ENCODE data around the gene GNGT1.

Gene GNGT1

DNA sequence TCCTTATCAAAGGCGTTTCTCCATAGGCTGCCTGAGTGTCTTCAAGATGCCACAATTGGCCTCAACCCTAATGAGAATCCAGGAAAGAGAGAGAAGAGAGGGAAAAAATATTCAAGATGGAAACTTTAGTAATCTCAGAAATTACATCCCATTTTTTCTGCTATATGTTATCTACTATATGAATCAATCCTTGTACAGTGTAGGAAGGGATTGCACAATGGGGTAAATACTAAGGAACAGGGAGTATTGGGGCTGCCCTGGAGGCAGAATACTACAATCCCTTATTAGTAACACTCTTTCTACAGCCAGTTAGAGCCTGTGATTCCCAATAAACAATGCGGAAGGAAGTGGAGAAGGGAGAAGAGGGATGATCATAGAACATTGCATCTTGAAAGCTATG lies 43.7 kb upstream of the GNGT1 start:
- Histone ChIP-seq H3K9me3 (ENCODE audit: control insufficient read depth, low read length) (no peaks in the 10 kb centered on the region), H3K27ac (ENCODE audit: low read length, poor library complexity, severe bottlenecking) (no peak overlapping the region), H2BK15ac (ENCODE audit: low read depth, poor library complexity, severe bottlenecking) (no peak overlapping the region), H3K23ac (ENCODE audit: low read length in 2 of 2) (no peak overlapping the region), H3K4ac (ENCODE audit: low read depth in 1 of 2, low read length in 2 of 2) (no peak overlapping the region), H3K27me3 (ENCODE audit: control insufficient read depth in 1 of 2, insufficient read depth in 1 of 2, low read length in 2 of 2) (no peaks in the 10 kb centered on the region), H2AK5ac (ENCODE audit: low read length, severe bottlenecking) (no peak overlapping the region), H2BK120ac (ENCODE audit: low read depth, low read length) (no peak overlapping the region), H2BK12ac (ENCODE audit: low read length in 2 of 2) (no peak overlapping the region), H3K4me3 (ENCODE audit: insufficient read depth in 1 of 2, low read depth in 1 of 2, low read length in 2 of 2) (no peak overlapping the region), H3K4me2 (ENCODE audit: low read length, poor library complexity, severe bottlenecking) (no peak overlapping the region), H3K79me1 (replicated peaks; ENCODE audit: low read length, poor library complexity, severe bottlenecking) (no peaks in the 10 kb centered on the region), H3K9ac (ENCODE audit: low read length) (no peak overlapping the region), H3K14ac (ENCODE audit: low read length in 2 of 2) (no peak overlapping the region), H3K36me3 (ENCODE audit: control insufficient read depth in 1 of 2, insufficient read depth in 2 of 2, low read depth in 1 of 2, low read length in 2 of 2) (no peaks in the 10 kb centered on the region), H4K91ac (ENCODE audit: low read length) (no peak overlapping the region), H2BK5ac (ENCODE audit: low read depth, low read length, poor library complexity, severe bottlenecking) (no peak overlapping the region), H3K4me1 (ENCODE audit: control insufficient read depth, insufficient read depth, low read depth, low read length) (no peaks in the 10 kb centered on the region), H3K18ac (ENCODE audit: low read depth in 1 of 2, low read length in 2 of 2) (no peak overlapping the region), H2AFZ (ENCODE audit: low read depth, low read length) (no peak overlapping the region), H4K8ac (ENCODE audit: low read length) (no peak overlapping the region)
- 100% methylated on average over 2 of the region's 2 CpGs for WGBS
- no peak for DNase-seq

DNA sequence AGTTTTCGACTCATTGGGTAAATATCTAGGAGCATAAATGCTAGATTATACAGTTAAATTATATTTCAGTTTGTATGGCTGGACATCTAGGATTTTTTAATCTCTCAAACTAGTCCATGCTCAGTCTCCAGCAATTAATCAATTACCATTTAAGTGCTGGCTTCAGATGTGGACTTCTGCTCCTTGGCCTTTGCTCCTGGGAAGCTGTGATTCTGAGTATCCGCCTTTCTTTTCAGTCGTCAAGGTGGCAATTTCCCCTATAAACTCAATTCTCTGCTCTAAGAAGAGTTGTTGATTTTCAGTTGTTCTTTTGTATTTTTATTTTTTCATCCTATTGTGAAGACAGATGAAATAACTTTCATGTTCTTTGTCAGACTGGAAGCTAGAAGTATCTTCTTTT lies 39.5 kb upstream of the GNGT1 start:
- no peak overlapping the region for H4K91ac ChIP-seq (ENCODE audit: low read length)
- no peaks in the 10 kb centered on the region for H3K36me3 ChIP-seq (ENCODE audit: control insufficient read depth in 1 of 2, insufficient read depth in 2 of 2, low read depth in 1 of 2, low read length in 2 of 2)
- WGBS, result 94% methylated on average over 3 of the region's 3 CpGs
- no peak overlapping the region for H3K18ac ChIP-seq (ENCODE audit: low read depth in 1 of 2, low read length in 2 of 2)
- no peak overlapping the region for H3K4me3 ChIP-seq (ENCODE audit: insufficient read depth in 1 of 2, low read depth in 1 of 2, low read length in 2 of 2)
- H3K27me3 ChIP-seq (ENCODE audit: control insufficient read depth in 1 of 2, insufficient read depth in 1 of 2, low read length in 2 of 2), result no peaks in the 10 kb centered on the region
- H3K27ac ChIP-seq (ENCODE audit: low read length, poor library complexity, severe bottlenecking), result no peak overlapping the region
- no peak overlapping the region for H3K23ac ChIP-seq (ENCODE audit: low read length in 2 of 2)
- DNase-seq, result no peak
- no peak overlapping the region for H2AFZ ChIP-seq (ENCODE audit: low read depth, low read length)
- H3K4me1 ChIP-seq (ENCODE audit: control insufficient read depth, insufficient read depth, low read depth, low read length), result no peaks in the 10 kb centered on the region
- H2BK5ac ChIP-seq (ENCODE audit: low read depth, low read length, poor library complexity, severe bottlenecking), result no peak overlapping the region
- no peak overlapping the region for H2AK5ac ChIP-seq (ENCODE audit: low read length, severe bottlenecking)
- no peak overlapping the region for H3K14ac ChIP-seq (ENCODE audit: low read length in 2 of 2)
- no peaks in the 10 kb centered on the region for H3K9me3 ChIP-seq (ENCODE audit: control insufficient read depth, low read length)
- no peak overlapping the region for H4K8ac ChIP-seq (ENCODE audit: low read length)
- H3K4ac ChIP-seq (ENCODE audit: low read depth in 1 of 2, low read length in 2 of 2), result no peak overlapping the region
- no peak overlapping the region for H3K9ac ChIP-seq (ENCODE audit: low read length)
- H2BK12ac ChIP-seq (ENCODE audit: low read length in 2 of 2), result no peak overlapping the region
- H2BK120ac ChIP-seq (ENCODE audit: low read depth, low read length), result no peak overlapping the region
- no peak overlapping the region for H2BK15ac ChIP-seq (ENCODE audit: low read depth, poor library complexity, severe bottlenecking)
- H3K79me1 ChIP-seq (replicated peaks; ENCODE audit: low read length, poor library complexity, severe bottlenecking), result no peaks in the 10 kb centered on the region
- no peak overlapping the region for H3K4me2 ChIP-seq (ENCODE audit: low read length, poor library complexity, severe bottlenecking)

DNA sequence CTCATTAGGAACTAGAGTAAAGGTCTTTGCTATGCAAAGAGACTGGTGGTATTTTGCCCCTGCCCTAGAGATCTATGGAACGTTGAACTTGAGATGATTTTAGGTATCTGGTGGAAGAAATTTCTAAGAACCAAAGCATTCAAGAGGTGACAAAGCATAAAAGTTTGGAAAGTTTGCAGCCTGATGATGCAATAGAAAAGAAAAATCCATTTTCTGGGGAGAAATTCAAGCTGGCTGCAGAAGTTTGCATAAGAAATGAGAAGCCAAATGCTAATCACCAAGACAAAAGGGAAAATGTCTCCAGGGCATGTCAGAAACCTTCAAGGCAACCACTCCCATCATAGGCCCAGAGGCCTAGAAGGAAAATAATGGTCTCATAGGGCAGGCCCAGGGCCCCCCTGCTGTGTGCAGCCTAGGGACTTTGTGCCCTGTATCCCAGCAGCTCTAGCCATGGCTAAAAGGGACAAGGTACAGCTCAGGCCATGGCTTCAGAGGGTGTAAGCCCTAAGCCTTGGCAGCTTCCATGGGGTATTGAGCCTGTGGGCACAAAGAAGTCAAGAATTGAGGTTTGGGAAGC lies 32.3 kb upstream of the GNGT1 start:
- Histone ChIP-seq H2AFZ (ENCODE audit: low read depth, low read length) (no peak overlapping the region), H2BK15ac (ENCODE audit: low read depth, poor library complexity, severe bottlenecking) (peak overlapping the region; percentile 52), H4K91ac (ENCODE audit: low read length) (peak overlapping the region; percentile 50), H3K14ac (ENCODE audit: low read length in 2 of 2) (no peak overlapping the region), H3K9me3 (ENCODE audit: control insufficient read depth, low read length) (peaks cover 5% of the 10 kb centered on the region), H2BK12ac (ENCODE audit: low read length in 2 of 2) (no peak overlapping the region), H4K8ac (ENCODE audit: low read length) (no peak overlapping the region), H3K4me3 (ENCODE audit: insufficient read depth in 1 of 2, low read depth in 1 of 2, low read length in 2 of 2) (no peak overlapping the region), H3K36me3 (ENCODE audit: control insufficient read depth in 1 of 2, insufficient read depth in 2 of 2, low read depth in 1 of 2, low read length in 2 of 2) (no peaks in the 10 kb centered on the region), H2AK5ac (ENCODE audit: low read length, severe bottlenecking) (no peak overlapping the region), H3K9ac (ENCODE audit: low read length) (no peak overlapping the region), H3K4me2 (ENCODE audit: low read length, poor library complexity, severe bottlenecking) (no peak overlapping the region), H3K4ac (ENCODE audit: low read depth in 1 of 2, low read length in 2 of 2) (no peak overlapping the region), H2BK5ac (ENCODE audit: low read depth, low read length, poor library complexity, severe bottlenecking) (no peak overlapping the region), H2BK120ac (ENCODE audit: low read depth, low read length) (no peak overlapping the region), H3K23ac (ENCODE audit: low read length in 2 of 2) (no peak overlapping the region), H3K79me1 (replicated peaks; ENCODE audit: low read length, poor library complexity, severe bottlenecking) (no peaks in the 10 kb centered on the region), H3K4me1 (ENCODE audit: control insufficient read depth, insufficient read depth, low read depth, low read length) (no peaks in the 10 kb centered on the region), H3K27ac (ENCODE audit: low read length, poor library complexity, severe bottlenecking) (no peak overlapping the region), H3K27me3 (ENCODE audit: control insufficient read depth in 1 of 2, insufficient read depth in 1 of 2, low read length in 2 of 2) (no peaks in the 10 kb centered on the region), H3K18ac (ENCODE audit: low read depth in 1 of 2, low read length in 2 of 2) (no peak overlapping the region)
- DNase-seq, result no peak
- 94% methylated on average over 1 of the region's 1 CpG for WGBS

DNA sequence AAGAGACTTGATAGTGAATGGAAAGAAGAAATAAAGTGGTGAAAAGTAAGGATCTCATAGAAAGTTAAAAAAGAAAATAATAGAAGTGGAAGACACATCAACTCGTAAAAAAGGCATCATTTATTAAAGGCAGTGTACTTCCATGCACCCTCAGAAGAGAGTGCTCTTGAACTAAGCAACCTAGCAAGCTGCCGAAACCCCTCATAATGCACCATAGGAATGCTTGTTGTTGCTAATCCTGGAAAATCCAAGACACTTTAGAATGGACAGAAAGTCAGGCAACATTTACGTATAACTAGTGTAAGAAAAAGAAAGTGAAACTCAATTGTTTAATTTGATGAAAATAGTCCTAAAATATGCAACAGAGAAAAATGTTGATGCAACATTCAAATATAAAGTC lies 28.6 kb upstream of the GNGT1 start:
- no peak overlapping the region for H3K18ac ChIP-seq (ENCODE audit: low read depth in 1 of 2, low read length in 2 of 2)
- no peak overlapping the region for H2BK5ac ChIP-seq (ENCODE audit: low read depth, low read length, poor library complexity, severe bottlenecking)
- H4K8ac ChIP-seq (ENCODE audit: low read length), result no peak overlapping the region
- peak; percentile 53 for DNase-seq
- peaks cover 19% of the 10 kb centered on the region for H3K9me3 ChIP-seq (ENCODE audit: control insufficient read depth, low read length)
- no peak overlapping the region for H4K91ac ChIP-seq (ENCODE audit: low read length)
- no peak overlapping the region for H2BK120ac ChIP-seq (ENCODE audit: low read depth, low read length)
- no peaks in the 10 kb centered on the region for H3K36me3 ChIP-seq (ENCODE audit: control insufficient read depth in 1 of 2, insufficient read depth in 2 of 2, low read depth in 1 of 2, low read length in 2 of 2)
- no peak overlapping the region for H3K23ac ChIP-seq (ENCODE audit: low read length in 2 of 2)
- no peak overlapping the region for H3K4me2 ChIP-seq (ENCODE audit: low read length, poor library complexity, severe bottlenecking)
- no peaks in the 10 kb centered on the region for H3K79me1 ChIP-seq (replicated peaks; ENCODE audit: low read length, poor library complexity, severe bottlenecking)
- H3K9ac ChIP-seq (ENCODE audit: low read length), result peak overlapping the region; percentile 65
- H3K27me3 ChIP-seq (ENCODE audit: control insufficient read depth in 1 of 2, insufficient read depth in 1 of 2, low read length in 2 of 2), result no peaks in the 10 kb centered on the region
- H2AK5ac ChIP-seq (ENCODE audit: low read length, severe bottlenecking), result no peak overlapping the region
- H3K4me3 ChIP-seq (ENCODE audit: insufficient read depth in 1 of 2, low read depth in 1 of 2, low read length in 2 of 2), result peak overlapping the region in 1 of 2 experiments; percentile 51
- H3K4me1 ChIP-seq (ENCODE audit: control insufficient read depth, insufficient read depth, low read depth, low read length), result no peaks in the 10 kb centered on the region
- no peak overlapping the region for H3K14ac ChIP-seq (ENCODE audit: low read length in 2 of 2)
- no peak overlapping the region for H2BK12ac ChIP-seq (ENCODE audit: low read length in 2 of 2)
- no peak overlapping the region for H3K27ac ChIP-seq (ENCODE audit: low read length, poor library complexity, severe bottlenecking)
- no peak overlapping the region for H2BK15ac ChIP-seq (ENCODE audit: low read depth, poor library complexity, severe bottlenecking)
- no peak overlapping the region for H3K4ac ChIP-seq (ENCODE audit: low read depth in 1 of 2, low read length in 2 of 2)
- H2AFZ ChIP-seq (ENCODE audit: low read depth, low read length), result no peak overlapping the region
- WGBS, result 100% methylated on average over 3 of the region's 3 CpGs

All from mesenchymal stem cell (in vitro differentiated cells and primary cell).